Neuronal stem cell (in vitro differentiated cells): ENCODE data around the gene COX8A.

Source experiments
- DNase-seq: peaks from one replicate; pipeline ENCODE4 v3.0.0-alpha.2; 2013; ENCODE audit warnings: low spot score
- H2AFZ ChIP-seq: one replicate; pipeline ENCODE4 v1.6.1; 2013; ENCODE audit warnings: mild to moderate bottlenecking, low read length, inconsistent platforms
- H2AK5ac ChIP-seq: 2 replicates; pipeline ENCODE4 v1.6.1; 2013; ENCODE audit warnings: low read depth, mild to moderate bottlenecking, inconsistent platforms, low read length, moderate library complexity, mixed read lengths
- H2BK120ac ChIP-seq: 2 replicates; pipeline ENCODE4 v1.6.1; 2013; ENCODE audit warnings: low read depth, mild to moderate bottlenecking, inconsistent platforms, low read length, moderate library complexity, mixed read lengths
- H2BK12ac ChIP-seq: one replicate; pipeline ENCODE4 v1.6.1; 2013; ENCODE audit warnings: low read length, inconsistent platforms
- H2BK15ac ChIP-seq: 2 replicates; pipeline ENCODE4 v1.6.1; 2013; ENCODE audit warnings: mild to moderate bottlenecking, low read length, inconsistent platforms, mixed read lengths
- H2BK5ac ChIP-seq: one replicate; pipeline ENCODE4 v1.6.1; 2013; ENCODE audit warnings: inconsistent platforms, mild to moderate bottlenecking, low read length, moderate library complexity
- H3K14ac ChIP-seq: one replicate; pipeline ENCODE4 v1.6.1; 2013; ENCODE audit warnings: low read length, inconsistent platforms
- H3K18ac ChIP-seq: 2 replicates; pipeline ENCODE4 v1.6.1; 2013; ENCODE audit warnings: low read length, inconsistent platforms
- H3K23ac ChIP-seq: 2 replicates; pipeline ENCODE4 v1.6.1; 2013; ENCODE audit warnings: low read depth, mild to moderate bottlenecking, mixed read lengths, low read length, inconsistent platforms; ENCODE audit not compliant: poor library complexity
- H3K27ac ChIP-seq: replicated peaks from 3 replicates; pipeline ENCODE4 v1.5.1; 2013; ENCODE audit warnings: low read length, inconsistent platforms
- H3K27me3 ChIP-seq, 3 experiments: 2 replicates each; pipeline ENCODE4 v1.6.1; 2013; ENCODE audit warnings: low read length in 3 of 3, mild to moderate bottlenecking in 2 of 3, inconsistent platforms in 1 of 3, low read depth in 1 of 3, mixed read lengths in 1 of 3, moderate library complexity in 1 of 3; ENCODE audit not compliant: control insufficient read depth in 3 of 3, insufficient read depth in 3 of 3
- H3K36me3 ChIP-seq, 2 donors: replicated peaks in 1 of 2; 2 replicates each; pipeline ENCODE4 v1.6.1; 2013; ENCODE audit warnings: low read length in 2 of 2; ENCODE audit not compliant: control insufficient read depth in 2 of 2, insufficient read depth in 2 of 2
- H3K4ac ChIP-seq: 2 replicates; pipeline ENCODE4 v1.6.1; 2013; ENCODE audit warnings: inconsistent platforms, mild to moderate bottlenecking, low read length, moderate library complexity
- H3K4me1 ChIP-seq, 2 donors: 1 replicate in 1 of 2; 2 replicates in 1 of 2; pipeline ENCODE4 v1.6.1; 2013; ENCODE audit warnings: low read length in 2 of 2, low read depth in 1 of 2; ENCODE audit not compliant: control insufficient read depth in 2 of 2, insufficient read depth in 1 of 2
- H3K4me2 ChIP-seq: one replicate; pipeline ENCODE4 v1.6.1; 2013; ENCODE audit warnings: mild to moderate bottlenecking, low read length, inconsistent platforms; ENCODE audit not compliant: insufficient read depth, poor library complexity, severe bottlenecking
- H3K4me3 ChIP-seq, 2 donors: 2 replicates each; pipeline ENCODE4 v1.5.1; 2013; ENCODE audit warnings: low read length in 2 of 2, mild to moderate bottlenecking in 2 of 2, inconsistent platforms in 1 of 2, moderate library complexity in 1 of 2
- H3K79me1 ChIP-seq: one replicate; pipeline ENCODE4 v1.6.1; 2013; ENCODE audit warnings: low read depth, mild to moderate bottlenecking, inconsistent platforms, low read length, moderate library complexity
- H3K9ac ChIP-seq: one replicate; pipeline ENCODE4 v1.6.1; 2013; ENCODE audit warnings: mild to moderate bottlenecking, low read depth, low read length, inconsistent platforms; ENCODE audit not compliant: poor library complexity
- H3K9me3 ChIP-seq, 2 donors: replicated peaks in 1 of 2; 2 replicates each; pipeline versions ENCODE3 to v1.6.1; 2013; ENCODE audit warnings: low read length in 2 of 2, mild to moderate bottlenecking in 2 of 2, inconsistent platforms in 1 of 2, low read depth in 1 of 2, mixed read lengths in 1 of 2, moderate library complexity in 1 of 2; ENCODE audit not compliant: control insufficient read depth in 2 of 2, insufficient read depth in 1 of 2
- H4K8ac ChIP-seq: one replicate; pipeline ENCODE4 v1.6.1; 2013; ENCODE audit warnings: low read depth, mild to moderate bottlenecking, inconsistent platforms, low read length, moderate library complexity
- H4K91ac ChIP-seq: one replicate; pipeline ENCODE4 v1.6.1; 2013; ENCODE audit warnings: low read length, low read depth, mild to moderate bottlenecking, inconsistent platforms; ENCODE audit not compliant: poor library complexity
- WGBS, 2 donors: extraction: QIAGEN DNeasy Blood & Tissue Kit; methylation state at CpG; one replicate each; pipeline ENCODE4 v1.1.7; 2013; ENCODE audit warnings: missing lambda C conversion rate in 2 of 2, mixed read lengths in 1 of 2; ENCODE audit not compliant: insufficient read length in 2 of 2, insufficient replicate concordance in 1 of 2; ENCODE audit errors: extremely low coverage in 2 of 2; 5-methylcytosine and 5-hydroxymethylcytosine counted together

Gene COX8A

GRCh38 chr11:63991558-63991957 is 17.1 kb downstream of the COX8A start:
- WGBS, 2 donors, result no CpG with 5 or more reads among the region's 10 CpGs
- Histone ChIP-seq H3K4ac (no peak overlapping the region), H2AFZ (no peak overlapping the region), H3K79me1 (peaks cover 27% of the 10 kb centered on the region), H2BK5ac (no peak overlapping the region), H3K27ac (no peak overlapping the region), H2AK5ac (no peak overlapping the region), H3K4me1 (peaks cover 8 to 9% of the 10 kb centered on the region in 2 donors), H4K8ac (no peak overlapping the region), H3K4me2 (no peak overlapping the region), H3K4me3 (no peak overlapping the region), H3K14ac (no peak overlapping the region), H3K36me3 (peaks cover 43 to 84% of the 10 kb centered on the region in 2 donors), H3K27me3 (no peaks in the 10 kb centered on the region), H4K91ac (no peak overlapping the region), H3K18ac (no peak overlapping the region), H2BK120ac (no peak overlapping the region), H3K9ac (no peak overlapping the region), H2BK12ac (no peak overlapping the region), H3K23ac (no peak overlapping the region), H3K9me3 (no peaks in the 10 kb centered on the region), H2BK15ac (no peak overlapping the region)
- no peak for DNase-seq

GRCh38 chr11:63993100-63993499 is 18.7 kb downstream of the COX8A start:
- Histone ChIP-seq H2BK12ac (no peak overlapping the region), H3K23ac (no peak overlapping the region), H3K18ac (peak overlapping the region; percentile 38), H2BK5ac (no peak overlapping the region), H2AK5ac (no peak overlapping the region), H2AFZ (no peak overlapping the region), H3K36me3 (peaks cover 52 to 90% of the 10 kb centered on the region in 2 donors), H3K27me3 (no peaks in the 10 kb centered on the region), H2BK120ac (no peak overlapping the region), H4K8ac (no peak overlapping the region), H3K4me1 (peaks cover 0 to 3% of the 10 kb centered on the region in 2 donors), H3K4ac (no peak overlapping the region), H2BK15ac (no peak overlapping the region), H4K91ac (no peak overlapping the region), H3K9me3 (no peaks in the 10 kb centered on the region), H3K4me2 (no peak overlapping the region), H3K4me3 (no peak overlapping the region), H3K27ac (no peak overlapping the region), H3K79me1 (peaks cover 22% of the 10 kb centered on the region), H3K9ac (no peak overlapping the region), H3K14ac (no peak overlapping the region)
- no peak for DNase-seq
- no CpG with 5 or more reads among the region's 5 CpGs for WGBS, 2 donors

DNA sequence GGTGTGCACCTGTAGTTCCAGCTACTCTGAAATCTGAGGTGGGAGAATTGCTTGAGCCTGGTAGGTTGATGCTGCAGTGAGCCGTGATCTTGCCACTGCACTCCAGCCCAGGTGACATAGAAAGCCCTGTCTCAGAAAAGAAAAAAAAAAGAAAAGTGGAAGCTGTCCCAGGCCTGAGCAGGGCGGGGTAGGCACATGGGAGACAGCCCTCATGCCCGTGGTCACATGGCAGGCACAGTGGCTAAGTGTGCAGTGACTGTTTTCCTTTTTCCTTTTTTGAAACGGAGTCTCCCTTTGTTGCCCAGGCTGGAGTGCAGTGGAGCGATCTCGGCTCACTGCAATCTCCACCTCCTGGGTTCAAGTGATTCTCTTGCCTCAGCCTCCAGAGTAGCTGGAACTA is 19.6 kb downstream of the COX8A start:
- no peak overlapping the region for H2BK12ac ChIP-seq
- H3K27me3 ChIP-seq, result peaks cover 0 to 1% (median 0%) of the 10 kb centered on the region in 3 experiments
- DNase-seq, result no peak
- no peak overlapping the region for H2BK5ac ChIP-seq
- H3K79me1 ChIP-seq, result peaks cover 14% of the 10 kb centered on the region
- no peak overlapping the region for H3K9ac ChIP-seq
- no peak overlapping the region for H2BK120ac ChIP-seq
- H3K23ac ChIP-seq, result no peak overlapping the region
- no peaks in the 10 kb centered on the region for H3K9me3 ChIP-seq
- no peak overlapping the region for H3K14ac ChIP-seq
- H2BK15ac ChIP-seq, result no peak overlapping the region
- no peak overlapping the region for H2AFZ ChIP-seq
- no peak overlapping the region for H4K8ac ChIP-seq
- no CpG with 5 or more reads among the region's 6 CpGs for WGBS, 2 donors
- H3K4me2 ChIP-seq, result no peak overlapping the region
- H3K4ac ChIP-seq, result no peak overlapping the region
- no peak overlapping the region for H3K18ac ChIP-seq
- no peak overlapping the region for H3K27ac ChIP-seq
- no peak overlapping the region for H3K4me3 ChIP-seq
- peaks cover 45 to 85% of the 10 kb centered on the region in 2 donors for H3K36me3 ChIP-seq
- H2AK5ac ChIP-seq, result no peak overlapping the region
- H3K4me1 ChIP-seq, result peaks cover 0 to 9% of the 10 kb centered on the region in 2 donors
- H4K91ac ChIP-seq, result no peak overlapping the region

DNA sequence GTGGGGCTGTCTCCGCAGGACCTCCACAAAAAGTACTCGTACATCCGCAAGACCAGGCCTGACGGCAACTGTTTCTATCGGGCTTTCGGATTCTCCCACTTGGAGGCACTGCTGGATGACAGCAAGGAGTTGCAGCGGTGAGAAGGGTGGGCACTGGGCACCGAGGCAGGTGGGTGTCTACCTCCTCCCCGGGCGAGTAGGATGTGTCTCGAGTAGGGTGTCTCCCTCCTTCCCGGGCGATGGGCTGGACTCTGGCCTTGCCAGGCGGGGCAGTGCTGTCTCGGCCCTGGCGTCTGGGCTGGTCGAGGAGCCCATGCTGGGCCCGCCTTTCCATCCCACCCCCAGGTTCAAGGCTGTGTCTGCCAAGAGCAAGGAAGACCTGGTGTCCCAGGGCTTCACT is 22.1 kb downstream of the COX8A start:
- H2BK12ac ChIP-seq, result no peak overlapping the region
- no peak overlapping the region for H3K4me3 ChIP-seq
- no CpG with 5 or more reads among the region's 18 CpGs for WGBS, 2 donors
- no peak overlapping the region for H2AFZ ChIP-seq
- no peak overlapping the region for H3K18ac ChIP-seq
- peaks cover 28 to 68% of the 10 kb centered on the region in 2 donors for H3K36me3 ChIP-seq
- no peak overlapping the region for H3K4me2 ChIP-seq
- H3K79me1 ChIP-seq, result peaks cover 12% of the 10 kb centered on the region
- no peak overlapping the region for H3K9ac ChIP-seq
- no peak overlapping the region for H4K91ac ChIP-seq
- no peak overlapping the region for H3K4ac ChIP-seq
- DNase-seq, result no peak
- no peak overlapping the region for H3K27ac ChIP-seq
- no peak overlapping the region for H3K14ac ChIP-seq
- peaks cover 0 to 21% (median 0%) of the 10 kb centered on the region in 3 experiments for H3K27me3 ChIP-seq
- no peak overlapping the region for H2AK5ac ChIP-seq
- no peak overlapping the region for H4K8ac ChIP-seq
- H2BK120ac ChIP-seq, result no peak overlapping the region
- H3K23ac ChIP-seq, result no peak overlapping the region
- peak overlapping the region; percentile 29 for H2BK5ac ChIP-seq
- H3K4me1 ChIP-seq, result peaks cover 0 to 16% of the 10 kb centered on the region in 2 donors
- no peak overlapping the region for H2BK15ac ChIP-seq
- H3K9me3 ChIP-seq, result no peaks in the 10 kb centered on the region
